Tibial nerve (tissue), 4 donors: ENCODE measurements around the gene TRMU. TPM values are rescaled to one million over a fixed set of nuclear protein-coding genes. Genes with fewer than 3 reads are reported as not detected.

Experiments
- DNase-seq, 2 donors: peaks; one replicate each; pipeline ENCODE4 v3.0.0-alpha.2; 2019; ENCODE audit warnings: low spot score in 2 of 2
- H3K27ac ChIP-seq, 4 donors: fragments of 200-600 bp; sonication (generic) in 3 of 4; one replicate each; pipeline ENCODE4 v1.5.1; 2017 to 2019; ENCODE audit warnings: mild to moderate bottlenecking in 1 of 4
- H3K27me3 ChIP-seq, 2 donors: fragments of 200-600 bp; sonication (generic) in 1 of 2; one replicate each; pipeline versions ENCODE4 v1.5.1 to v1.6.0; 2017 to 2019
- H3K36me3 ChIP-seq, 3 donors: fragments of 200-600 bp; sonication (generic); one replicate each; pipeline ENCODE4 v1.5.1; 2018 to 2019
- H3K4me1 ChIP-seq, 4 donors: fragments of 200-600 bp; sonication (generic) in 3 of 4; one replicate each; pipeline ENCODE4 v1.5.1; 2017 to 2019
- H3K4me3 ChIP-seq, 4 donors: fragments of 200-600 bp; sonication (generic) in 3 of 4; one replicate each; pipeline ENCODE4 v1.5.1; 2017 to 2019; ENCODE audit warnings: mild to moderate bottlenecking in 1 of 4, moderate library complexity in 1 of 4
- H3K9me3 ChIP-seq, 4 donors: fragments of 200-600 bp; sonication (generic) in 3 of 4; one replicate each; pipeline ENCODE4 v1.5.1; 2017 to 2019
- CTCF ChIP-seq, 5 experiments: fragments of 200-600 bp in 3 of 5; fragments of 450-650 bp in 2 of 5; sonication (generic) in 3 of 5; IDR thresholded peaks; one replicate each; pipeline ENCODE4 v1.5.1; 2016 to 2019; ENCODE audit warnings: antibody characterized with exemption in 5 of 5, mild to moderate bottlenecking in 3 of 5, moderate library complexity in 2 of 5
- EP300 ChIP-seq, 2 donors: sonication (generic); formaldehyde crosslinking; IDR thresholded peaks; one replicate each; pipeline ENCODE4 v1.6.1; 2017; ENCODE audit warnings: antibody characterized with exemption in 2 of 2, mild to moderate bottlenecking in 1 of 2
- POLR2A ChIP-seq, 2 donors: fragments of 450-650 bp; IDR thresholded peaks; one replicate each; pipeline ENCODE4 v1.6.1; 2017; ENCODE audit warnings: antibody characterized with exemption in 2 of 2, mild to moderate bottlenecking in 2 of 2, moderate library complexity in 2 of 2
- WGBS, 2 donors: methylation state at CpG; one replicate each; pipeline ENCODE4 v1.1.5; 2018; 5-methylcytosine and 5-hydroxymethylcytosine counted together
- total RNA-seq, 4 donors: library from RNA; depleted of rRNA; stranded (reverse); fragments of >200 nt; gene quantifications; one replicate each; pipeline ENCODE4 v1.1.0, GENCODE V29; 2016

TRMU gene
- total RNA-seq, 4 donors from 2014 or later = 50.0 to 85.3 (median 64.5) TPM

DNA sequence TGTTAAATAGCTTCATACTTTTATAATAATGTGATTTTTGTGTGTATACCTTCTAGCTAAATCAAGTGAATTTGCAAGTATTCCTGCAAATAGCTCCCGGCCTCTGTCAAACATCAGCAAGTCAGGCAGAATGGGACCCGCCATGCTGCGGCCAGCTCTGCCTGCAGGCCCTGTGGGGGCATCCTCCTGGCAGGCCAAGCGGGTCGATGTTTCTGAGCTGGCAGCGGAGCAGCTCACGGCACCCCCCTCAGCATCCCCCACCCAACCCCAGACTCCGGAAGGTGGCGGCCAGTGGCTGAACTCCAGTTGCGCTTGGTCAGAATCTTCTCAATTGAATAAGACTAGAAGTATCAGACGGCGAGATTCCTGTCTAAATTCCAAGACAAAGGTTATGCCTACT lies 19.5 kb upstream of the TRMU start:
- no peak for TF ChIP-seq POLR2A (IDR thresholded peaks at IDR 0.05)
- TF ChIP-seq EP300 (IDR thresholded peaks at IDR 0.05) = no peak
- no peak for TF ChIP-seq CTCF (IDR thresholded peaks at IDR 0.05)
- Histone ChIP-seq H3K4me3 (no peak overlapping the region), H3K27me3 (no peaks in the 10 kb centered on the region), H3K27ac (no peak overlapping the region), H3K4me1 (no peaks in the 10 kb centered on the region), H3K36me3 (no peaks in the 10 kb centered on the region), H3K9me3 (no peaks in the 10 kb centered on the region)
- 85 to 89% methylated on average over 12 of the region's 12 CpGs for WGBS, 2 donors
- no peak for DNase-seq

GRCh38 chr22:46317646-46318045 lies 17.9 kb upstream of the TRMU start:
- no peak for DNase-seq
- Histone ChIP-seq H3K27me3 (no peaks in the 10 kb centered on the region), H3K27ac (no peak overlapping the region), H3K9me3 (no peaks in the 10 kb centered on the region), H3K4me1 (no peaks in the 10 kb centered on the region), H3K4me3 (no peak overlapping the region), H3K36me3 (no peaks in the 10 kb centered on the region)
- TF ChIP-seq EP300 (IDR thresholded peaks at IDR 0.05) (no peak), CTCF (IDR thresholded peaks at IDR 0.05) (no peak), POLR2A (IDR thresholded peaks at IDR 0.05) (no peak)
- WGBS, 2 donors = 87 to 89% methylated on average over 20 of the region's 20 CpGs

DNA sequence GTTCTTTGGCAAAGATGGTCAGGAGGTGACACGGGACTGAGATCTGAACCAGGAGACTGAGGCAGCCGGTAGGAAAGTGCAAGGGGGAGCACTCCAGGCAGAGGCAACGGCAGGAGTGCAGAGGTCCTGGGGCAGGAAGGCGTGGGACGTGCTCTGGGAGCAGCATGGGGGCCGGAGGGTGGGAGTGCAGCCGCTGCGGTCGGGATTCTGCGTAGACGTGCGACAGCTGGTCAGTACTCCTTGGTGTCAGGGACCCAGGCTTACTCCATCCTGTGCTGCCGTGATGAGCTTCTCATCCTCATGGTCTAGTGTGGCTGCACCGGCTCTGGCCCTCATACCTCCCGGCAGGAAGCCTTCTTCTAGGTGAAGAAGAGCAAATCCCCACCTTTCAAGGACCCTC lies 16.9 kb upstream of the TRMU start:
- WGBS, 2 donors = 90 to 93% methylated on average over 15 of the region's 15 CpGs
- H3K36me3 ChIP-seq = no peaks in the 10 kb centered on the region
- H3K4me3 ChIP-seq = no peak overlapping the region
- no peaks in the 10 kb centered on the region for H3K27me3 ChIP-seq
- TF ChIP-seq EP300 (IDR thresholded peaks at IDR 0.05) = no peak
- no peak for TF ChIP-seq CTCF (IDR thresholded peaks at IDR 0.05)
- TF ChIP-seq POLR2A (IDR thresholded peaks at IDR 0.05) = no peak
- no peak overlapping the region for H3K27ac ChIP-seq
- H3K9me3 ChIP-seq = no peaks in the 10 kb centered on the region
- no peaks in the 10 kb centered on the region for H3K4me1 ChIP-seq
- DNase-seq = no peak

DNA sequence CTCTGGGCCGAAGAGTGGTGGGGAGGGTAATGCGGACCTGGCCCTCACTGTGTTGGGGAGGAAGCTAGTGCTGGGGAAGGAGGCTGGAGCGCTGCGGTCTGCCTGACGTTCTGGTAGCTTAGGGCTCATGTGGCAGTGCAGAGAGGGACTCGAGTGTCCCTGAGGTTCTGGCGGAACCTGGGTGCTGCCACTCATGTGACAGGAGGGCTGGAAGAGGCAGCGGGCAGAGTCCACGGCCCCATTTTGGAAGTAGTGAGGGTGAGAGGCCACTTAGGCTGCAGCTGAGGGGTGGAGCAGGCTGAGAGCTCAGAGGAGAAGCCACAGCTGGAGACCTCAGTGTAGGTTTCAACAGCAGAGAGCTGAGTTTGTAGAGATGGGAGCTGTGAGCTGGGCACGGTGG lies 16.2 kb upstream of the TRMU start:
- Histone ChIP-seq H3K27ac (no peak overlapping the region), H3K4me1 (no peaks in the 10 kb centered on the region), H3K27me3 (no peaks in the 10 kb centered on the region), H3K4me3 (no peak overlapping the region), H3K36me3 (no peaks in the 10 kb centered on the region), H3K9me3 (no peaks in the 10 kb centered on the region)
- DNase-seq = no peak
- 90 to 95% methylated on average over 10 of the region's 10 CpGs for WGBS, 2 donors
- TF ChIP-seq EP300 (IDR thresholded peaks at IDR 0.05) = no peak
- TF ChIP-seq POLR2A (IDR thresholded peaks at IDR 0.05) = no peak
- TF ChIP-seq CTCF (IDR thresholded peaks at IDR 0.05) = no peak

GRCh38 chr22:46320166-46320710 lies 15.3 kb upstream of the TRMU start:
- no peak for TF ChIP-seq CTCF (IDR thresholded peaks at IDR 0.05)
- TF ChIP-seq EP300 (IDR thresholded peaks at IDR 0.05) = no peak
- TF ChIP-seq POLR2A (IDR thresholded peaks at IDR 0.05) = no peak
- Histone ChIP-seq H3K36me3 (no peaks in the 10 kb centered on the region), H3K4me1 (no peaks in the 10 kb centered on the region), H3K27ac (no peak overlapping the region), H3K4me3 (no peak overlapping the region), H3K9me3 (no peaks in the 10 kb centered on the region), H3K27me3 (no peaks in the 10 kb centered on the region)
- WGBS, 2 donors = 88 to 89% methylated on average over 13 to 14 of the region's 14 CpGs
- DNase-seq = no peak
